H9 (cell line): ENCODE measurements around the gene CAMTA1. TPM values are rescaled to one million over a fixed set of nuclear protein-coding genes. Genes with fewer than 3 reads are reported as not detected.

Source experiments
- DNase-seq: peaks from one replicate; pipeline ENCODE4 v3.0.0-alpha.2; 2017
- H2AFZ ChIP-seq: one replicate; pipeline ENCODE4 v1.6.1; 2013; ENCODE audit warnings: mild to moderate bottlenecking, low read length, control low read depth, moderate library complexity
- H2AK5ac ChIP-seq: 2 replicates; pipeline ENCODE4 v1.6.1; 2013; ENCODE audit warnings: low read length, control low read depth, mixed read lengths; ENCODE audit not compliant: insufficient read length
- H2BK120ac ChIP-seq: one replicate; pipeline ENCODE4 v1.6.1; 2013; ENCODE audit warnings: low read depth, mild to moderate bottlenecking, low read length, control low read depth, inconsistent platforms; ENCODE audit not compliant: poor library complexity, severe bottlenecking
- H2BK12ac ChIP-seq: 2 replicates; pipeline ENCODE4 v1.6.1; 2013; ENCODE audit warnings: low read length, control low read depth, mixed read lengths, low read depth; ENCODE audit not compliant: insufficient read length
- H2BK15ac ChIP-seq: 2 replicates; pipeline ENCODE4 v1.6.1; 2013; ENCODE audit warnings: low read depth, low read length, control low read depth
- H2BK20ac ChIP-seq: one replicate; pipeline ENCODE4 v1.6.1; 2013; ENCODE audit warnings: low read depth, mild to moderate bottlenecking, low read length, control low read depth, inconsistent platforms; ENCODE audit not compliant: poor library complexity, severe bottlenecking
- H2BK5ac ChIP-seq: 2 replicates; pipeline ENCODE4 v1.6.1; 2013; ENCODE audit warnings: low read length, control low read depth, mixed read lengths; ENCODE audit not compliant: insufficient read length
- H3K14ac ChIP-seq: 2 replicates; pipeline ENCODE4 v1.6.1; 2013; ENCODE audit warnings: low read length, control low read depth; ENCODE audit not compliant: insufficient read depth
- H3K18ac ChIP-seq: 2 replicates; pipeline ENCODE4 v1.6.1; 2013; ENCODE audit warnings: low read depth, mild to moderate bottlenecking, mixed read lengths, low read length, control low read depth; ENCODE audit not compliant: insufficient read length
- H3K23ac ChIP-seq: 2 replicates; pipeline ENCODE4 v1.6.1; 2013; ENCODE audit warnings: low read length, control low read depth, mixed read lengths, low read depth; ENCODE audit not compliant: insufficient read length
- H3K23me2 ChIP-seq: 2 replicates; pipeline ENCODE4 v1.6.1; 2013; ENCODE audit warnings: low read depth, mild to moderate bottlenecking, mixed read lengths, low read length, control low read depth; ENCODE audit not compliant: insufficient read length, poor library complexity, severe bottlenecking
- H3K27ac ChIP-seq: 2 replicates; pipeline ENCODE4 v1.5.1; 2013; ENCODE audit warnings: low read length, control low read depth, mixed read lengths, low read depth; ENCODE audit not compliant: insufficient read length
- H3K27me3 ChIP-seq: 2 replicates; pipeline ENCODE4 v1.6.1; 2013; ENCODE audit warnings: low read length, control low read depth, inconsistent platforms; ENCODE audit not compliant: insufficient read depth
- H3K4ac ChIP-seq: 2 replicates; pipeline ENCODE4 v1.6.1; 2013; ENCODE audit warnings: low read depth, mild to moderate bottlenecking, control low read depth, inconsistent platforms, low read length, moderate library complexity
- H3K4me1 ChIP-seq: 2 replicates; pipeline ENCODE4 v1.6.1; 2013; ENCODE audit warnings: low read length, control low read depth, inconsistent platforms; ENCODE audit not compliant: insufficient read depth
- H3K4me2 ChIP-seq: 2 replicates; pipeline ENCODE4 v1.6.1; 2013; ENCODE audit warnings: low read length, control low read depth, mixed read lengths; ENCODE audit not compliant: insufficient read length, insufficient read depth
- H3K56ac ChIP-seq: 2 replicates; pipeline ENCODE4 v1.6.1; 2013; ENCODE audit warnings: low read depth, mild to moderate bottlenecking, mixed read lengths, low read length, control low read depth; ENCODE audit not compliant: insufficient read length
- H3K79me1 ChIP-seq: 2 replicates; pipeline ENCODE4 v1.6.1; 2013; ENCODE audit warnings: low read depth, mild to moderate bottlenecking, moderate library complexity, low read length, control low read depth, inconsistent platforms; ENCODE audit not compliant: insufficient read depth, poor library complexity, severe bottlenecking
- H3K79me2 ChIP-seq: 2 replicates; pipeline ENCODE4 v1.6.1; 2013; ENCODE audit warnings: low read length, control low read depth, inconsistent platforms; ENCODE audit not compliant: insufficient read depth
- H3K9ac ChIP-seq: 2 replicates; pipeline ENCODE4 v1.6.1; 2013; ENCODE audit warnings: low read length, control low read depth, mixed read lengths; ENCODE audit not compliant: insufficient read length; ENCODE audit errors: extremely low read depth
- H3K9me3 ChIP-seq: one replicate; pipeline ENCODE4 v1.6.1; 2013; ENCODE audit warnings: low read depth, low read length, inconsistent platforms; ENCODE audit not compliant: control insufficient read depth
- H3T11ph ChIP-seq: one replicate; pipeline ENCODE4 v1.6.1; 2013; ENCODE audit warnings: mild to moderate bottlenecking, low read length, control low read depth, inconsistent platforms
- H4K20me1 ChIP-seq: one replicate; pipeline ENCODE4 v1.6.1; 2013; ENCODE audit not compliant: control insufficient read depth, insufficient read length, insufficient read depth
- H4K5ac ChIP-seq: 2 replicates; pipeline ENCODE4 v1.6.1; 2013; ENCODE audit warnings: low read depth, mild to moderate bottlenecking, mixed read lengths, low read length, control low read depth; ENCODE audit not compliant: insufficient read length
- H4K8ac ChIP-seq: replicated peaks from 2 replicates; pipeline ENCODE4 v1.6.1; 2013; ENCODE audit warnings: low read length, control low read depth, mixed read lengths, low read depth; ENCODE audit not compliant: insufficient read length
- H4K91ac ChIP-seq: 2 replicates; pipeline ENCODE4 v1.6.1; 2013; ENCODE audit warnings: low read depth, mild to moderate bottlenecking, moderate library complexity, mixed read lengths, low read length, control low read depth; ENCODE audit not compliant: insufficient read length
- H3K27ac Mint-ChIP-seq, 3 experiments: 2 replicates in 2 of 3; 3 replicates in 1 of 3; pipeline ENCODE4 v1.8.0; 2020 to 2021; ENCODE audit warnings: mixed read lengths in 3 of 3, mild to moderate bottlenecking in 1 of 3, moderate library complexity in 1 of 3
- H3K27me3 Mint-ChIP-seq: 2 replicates; pipeline ENCODE4 v1.8.0; 2021; ENCODE audit warnings: low read depth, mild to moderate bottlenecking, moderate library complexity, mixed read lengths
- H3K36me3 Mint-ChIP-seq, 3 experiments: 2 replicates in 2 of 3; 3 replicates in 1 of 3; pipeline ENCODE4 v1.8.0; 2020 to 2021; ENCODE audit warnings: low read depth in 3 of 3, mixed read lengths in 3 of 3; ENCODE audit not compliant: insufficient read depth in 1 of 3
- H3K4me1 Mint-ChIP-seq, 2 experiments: 2 replicates each; pipeline ENCODE4 v1.8.0; 2020; ENCODE audit warnings: mixed read lengths in 2 of 2
- H3K4me3 Mint-ChIP-seq, 2 experiments: 2 replicates in 1 of 2; 3 replicates in 1 of 2; pipeline ENCODE4 v1.8.0; 2020 to 2021; ENCODE audit warnings: mild to moderate bottlenecking in 2 of 2, mixed read lengths in 2 of 2, moderate library complexity in 1 of 2
- H3K9me3 Mint-ChIP-seq, 2 experiments: 2 replicates in 1 of 2; 3 replicates in 1 of 2; pipeline ENCODE4 v1.8.0; 2020; ENCODE audit warnings: mild to moderate bottlenecking in 2 of 2, mixed read lengths in 2 of 2, moderate library complexity in 1 of 2
- WGBS: extraction: QIAGEN DNeasy Blood & Tissue Kit; methylation state at CpG from one replicate; pipeline ENCODE4 v1.1.7; 2013; ENCODE audit warnings: missing lambda C conversion rate, low lambda C conversion rate, mixed read lengths; ENCODE audit not compliant: insufficient read length; ENCODE audit errors: extremely low coverage; 5-methylcytosine and 5-hydroxymethylcytosine counted together
- total RNA-seq: library from RNA; stranded (reverse); gene quantifications from 2 replicates; pipeline ENCODE4 v1.2.1, GENCODE V29; 2021
- TF ChIP-seq, protein P1 (sequence below): fragments of 200-600 bp; sonication (generic); conservative IDR thresholded peaks from 3 replicates; pipeline ENCODE4 v1.8.0; 2021; ENCODE audit warnings: antibody characterized with exemption, mild to moderate bottlenecking

The CAMTA1 gene
- total RNA-seq, 1 experiment from 2014 or later = 115 TPM

GRCh38 chr1:7303554-7304317 lies 518.5 kb downstream of the CAMTA1 start:
- Mint-ChIP-seq H3K4me3 (no peak overlapping the region), H3K9me3 (peaks cover 9 to 21% of the 10 kb centered on the region in 2 experiments; a peak in 3 of 5 replicates), H3K27ac (peak overlapping the region in 2 of 3 experiments; percentile 2 to 13; a peak in 3 of 7 replicates), H3K36me3 (peaks cover 1 to 24% (median 10%) of the 10 kb centered on the region in 3 experiments; a peak in 6 of 7 replicates), H3K27me3 (no peaks in the 10 kb centered on the region), H3K4me1 (peaks cover 26 to 41% of the 10 kb centered on the region in 2 experiments)
- H2BK120ac ChIP-seq = no peak overlapping the region
- no peaks in the 10 kb centered on the region for H3K9me3 ChIP-seq
- no peak overlapping the region for H4K8ac ChIP-seq
- no peak overlapping the region for H2BK20ac ChIP-seq
- H3K27ac ChIP-seq = no peak overlapping the region
- H4K20me1 ChIP-seq = no peaks in the 10 kb centered on the region
- H2AK5ac ChIP-seq = no peak overlapping the region
- no peak overlapping the region for H3K56ac ChIP-seq
- no peak overlapping the region for H2BK12ac ChIP-seq
- H3K27me3 ChIP-seq = no peaks in the 10 kb centered on the region
- no peaks in the 10 kb centered on the region for H3K23me2 ChIP-seq
- no peak overlapping the region for H2BK5ac ChIP-seq
- no peak overlapping the region for H3K23ac ChIP-seq
- H3K14ac ChIP-seq = no peak overlapping the region
- H3K79me1 ChIP-seq = no peaks in the 10 kb centered on the region
- no CpG with 5 or more reads among the region's 8 CpGs for WGBS
- peaks cover 4% of the 10 kb centered on the region; the same call in 1 of the 2 replicates for H3K4me1 ChIP-seq
- no peak overlapping the region for H2AFZ ChIP-seq
- H4K5ac ChIP-seq = no peak overlapping the region
- no peak overlapping the region for H3T11ph ChIP-seq
- no peak overlapping the region for H3K4me2 ChIP-seq
- no peaks in the 10 kb centered on the region for H3K79me2 ChIP-seq
- no peak for DNase-seq
- no peak overlapping the region for H4K91ac ChIP-seq
- no peak overlapping the region for H2BK15ac ChIP-seq
- no peak overlapping the region for H3K18ac ChIP-seq
- H3K4ac ChIP-seq = no peak overlapping the region
- no peak overlapping the region for H3K9ac ChIP-seq
- TF ChIP-seq, protein P1, sequence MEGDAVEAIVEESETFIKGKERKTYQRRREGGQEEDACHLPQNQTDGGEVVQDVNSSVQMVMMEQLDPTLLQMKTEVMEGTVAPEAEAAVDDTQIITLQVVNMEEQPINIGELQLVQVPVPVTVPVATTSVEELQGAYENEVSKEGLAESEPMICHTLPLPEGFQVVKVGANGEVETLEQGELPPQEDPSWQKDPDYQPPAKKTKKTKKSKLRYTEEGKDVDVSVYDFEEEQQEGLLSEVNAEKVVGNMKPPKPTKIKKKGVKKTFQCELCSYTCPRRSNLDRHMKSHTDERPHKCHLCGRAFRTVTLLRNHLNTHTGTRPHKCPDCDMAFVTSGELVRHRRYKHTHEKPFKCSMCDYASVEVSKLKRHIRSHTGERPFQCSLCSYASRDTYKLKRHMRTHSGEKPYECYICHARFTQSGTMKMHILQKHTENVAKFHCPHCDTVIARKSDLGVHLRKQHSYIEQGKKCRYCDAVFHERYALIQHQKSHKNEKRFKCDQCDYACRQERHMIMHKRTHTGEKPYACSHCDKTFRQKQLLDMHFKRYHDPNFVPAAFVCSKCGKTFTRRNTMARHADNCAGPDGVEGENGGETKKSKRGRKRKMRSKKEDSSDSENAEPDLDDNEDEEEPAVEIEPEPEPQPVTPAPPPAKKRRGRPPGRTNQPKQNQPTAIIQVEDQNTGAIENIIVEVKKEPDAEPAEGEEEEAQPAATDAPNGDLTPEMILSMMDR = no peak
